ENCODE measurements around the gene PIGB.

The PIGB gene

GRCh38 chr15:55401786-55402246 lies 82.8 kb downstream of the PIGB start:
- Histone ChIP-seq H3K4me1 (ENCODE audit: insufficient read depth, insufficient read length) (no peaks in the 10 kb centered on the region), H3K9me3 (ENCODE audit: insufficient read depth, low read length) (no peaks in the 10 kb centered on the region), H3K36me3 (ENCODE audit: insufficient read depth, insufficient read length, low read length) (no peaks in the 10 kb centered on the region), H3K4me3 (ENCODE audit: insufficient read length, low read depth) (no peak overlapping the region), H3K9ac (ENCODE audit: insufficient read length, low read depth) (no peak overlapping the region), H3K27me3 (ENCODE audit: insufficient read depth, insufficient read length) (no peaks in the 10 kb centered on the region)
- DNase-seq (ENCODE audit: low read depth, low spot score): no peak
- TF ChIP-seq YY1 (IDR thresholded peaks at IDR 0.05; ENCODE audit: insufficient read depth, insufficient read length): no peak
- no peak for TF ChIP-seq ZNF274 (IDR thresholded peaks at IDR 0.05; ENCODE audit: low read depth, low read length)
- TF ChIP-seq SUZ12 (IDR thresholded peaks at IDR 0.05; ENCODE audit: extremely low read depth, insufficient read depth, insufficient read length): no peak

GRCh38 chr15:55402707-55403106 lies 83.7 kb downstream of the PIGB start:
- no peaks in the 10 kb centered on the region for H3K27me3 ChIP-seq (ENCODE audit: insufficient read depth, insufficient read length)
- DNase-seq (ENCODE audit: low read depth, low spot score): no peak
- no peaks in the 10 kb centered on the region for H3K4me1 ChIP-seq (ENCODE audit: insufficient read depth, insufficient read length)
- no peaks in the 10 kb centered on the region for H3K36me3 ChIP-seq (ENCODE audit: insufficient read depth, insufficient read length, low read length)
- H3K4me3 ChIP-seq (ENCODE audit: insufficient read length, low read depth): no peak overlapping the region
- TF ChIP-seq SUZ12 (IDR thresholded peaks at IDR 0.05; ENCODE audit: extremely low read depth, insufficient read depth, insufficient read length): no peak
- TF ChIP-seq YY1 (IDR thresholded peaks at IDR 0.05; ENCODE audit: insufficient read depth, insufficient read length): no peak
- no peak for TF ChIP-seq ZNF274 (IDR thresholded peaks at IDR 0.05; ENCODE audit: low read depth, low read length)
- H3K9me3 ChIP-seq (ENCODE audit: insufficient read depth, low read length): no peaks in the 10 kb centered on the region
- H3K9ac ChIP-seq (ENCODE audit: insufficient read length, low read depth): no peak overlapping the region

GRCh38 chr15:55403531-55403930 lies 84.5 kb downstream of the PIGB start:
- no peak for DNase-seq (ENCODE audit: low read depth, low spot score)
- no peak for TF ChIP-seq YY1 (IDR thresholded peaks at IDR 0.05; ENCODE audit: insufficient read depth, insufficient read length)
- no peak for TF ChIP-seq SUZ12 (IDR thresholded peaks at IDR 0.05; ENCODE audit: extremely low read depth, insufficient read depth, insufficient read length)
- no peak for TF ChIP-seq ZNF274 (IDR thresholded peaks at IDR 0.05; ENCODE audit: low read depth, low read length)
- H3K27me3 ChIP-seq (ENCODE audit: insufficient read depth, insufficient read length): no peaks in the 10 kb centered on the region
- no peak overlapping the region for H3K4me3 ChIP-seq (ENCODE audit: insufficient read length, low read depth)
- no peaks in the 10 kb centered on the region for H3K4me1 ChIP-seq (ENCODE audit: insufficient read depth, insufficient read length)
- H3K9me3 ChIP-seq (ENCODE audit: insufficient read depth, low read length): no peaks in the 10 kb centered on the region
- H3K36me3 ChIP-seq (ENCODE audit: insufficient read depth, insufficient read length, low read length): no peaks in the 10 kb centered on the region
- H3K9ac ChIP-seq (ENCODE audit: insufficient read length, low read depth): no peak overlapping the region

Measured in NT2/D1 (cell line).